Measurements from ENCODE around the gene SYT1.

- TF ChIP-seq CTCF (IDR thresholded peaks at IDR 0.05) (no peak), EP300 (IDR thresholded peaks at IDR 0.05) (no peak), POLR2A (IDR thresholded peaks at IDR 0.05) (no peak)
These were observed 542.4 kb downstream of the SYT1 start for GRCh38 chr12:79406993-79407392.
